ENCODE measurements around the gene ARIH2. TPM values are rescaled to one million over a fixed set of nuclear protein-coding genes. Genes with fewer than 3 reads are reported as not detected.

ARIH2 gene
- total and polyA plus RNA-seq, 9 of the 15 experiments (the other 6 are each of a cell fraction or from before 2014, with no cell fraction given) = 27.0 to 120 (median 108) TPM

DNA sequence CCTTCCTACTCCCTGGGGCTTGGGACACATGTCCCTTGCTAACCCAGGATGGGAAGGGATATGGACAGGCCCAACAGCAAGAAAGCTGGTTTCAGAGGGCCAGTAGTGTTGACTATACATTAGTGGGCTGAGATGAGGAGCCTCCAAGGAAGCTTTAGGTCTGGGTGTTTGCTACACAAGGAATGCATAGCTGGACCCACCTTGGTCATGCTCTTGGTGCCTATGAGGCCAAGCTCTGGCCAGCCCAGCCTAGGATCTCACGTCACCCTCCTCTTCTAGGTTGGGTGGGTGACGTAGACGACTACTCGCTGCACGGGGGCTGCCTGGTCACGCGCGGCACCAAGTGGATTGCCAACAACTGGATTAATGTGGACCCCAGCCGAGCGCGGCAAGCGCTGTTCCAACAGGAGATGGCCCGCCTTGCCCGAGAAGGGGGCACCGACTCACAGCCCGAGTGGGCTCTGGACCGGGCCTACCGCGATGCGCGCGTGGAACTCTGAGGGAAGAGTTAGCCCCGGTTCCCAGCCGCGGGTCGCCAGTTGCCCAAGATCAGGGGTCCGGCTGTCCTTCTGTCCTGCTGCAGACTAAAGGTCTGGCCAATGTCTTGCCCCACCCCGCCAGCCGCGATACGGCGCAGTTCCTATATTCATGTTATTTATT lies 87.9 kb downstream of the ARIH2 start (continued):
- TF ChIP-seq SAFB (IDR thresholded peaks at IDR 0.05; ENCODE audit: borderline replicate concordance, low read depth, low read length) (peak; percentile 35; the same call in 1 of the 2 replicates), FOXP1 (CRISPR knock-in tag; IDR thresholded peaks at IDR 0.05) (0 out of 2 replicates have a peak, but pooled peaks have one; percentile 2), SAFB2 (IDR thresholded peaks at IDR 0.05; ENCODE audit: borderline replicate concordance, low read depth, low read length, severe bottlenecking) (no peak), ZNF696 (CRISPR knock-in tag; conservative IDR thresholded peaks at IDR 0.05) (no peak), ZNF140 (CRISPR knock-in tag; IDR thresholded peaks at IDR 0.05) (no peak), NR1H2 (CRISPR knock-in tag; IDR thresholded peaks at IDR 0.05) (no peak), ZC3H8 (IDR thresholded peaks at IDR 0.05) (no peak), BCL6 (CRISPR knock-in tag; IDR thresholded peaks at IDR 0.05) (no peak), CBX8 (IDR thresholded peaks at IDR 0.05; ENCODE audit: borderline replicate concordance, extremely low read depth, low read depth, low read length, poor library complexity, severe bottlenecking) (no peak), ZNF197 (CRISPR knock-in tag; IDR thresholded peaks at IDR 0.05; ENCODE audit: low read depth) (no peak)
- TF ChIP-seq, protein P1, sequence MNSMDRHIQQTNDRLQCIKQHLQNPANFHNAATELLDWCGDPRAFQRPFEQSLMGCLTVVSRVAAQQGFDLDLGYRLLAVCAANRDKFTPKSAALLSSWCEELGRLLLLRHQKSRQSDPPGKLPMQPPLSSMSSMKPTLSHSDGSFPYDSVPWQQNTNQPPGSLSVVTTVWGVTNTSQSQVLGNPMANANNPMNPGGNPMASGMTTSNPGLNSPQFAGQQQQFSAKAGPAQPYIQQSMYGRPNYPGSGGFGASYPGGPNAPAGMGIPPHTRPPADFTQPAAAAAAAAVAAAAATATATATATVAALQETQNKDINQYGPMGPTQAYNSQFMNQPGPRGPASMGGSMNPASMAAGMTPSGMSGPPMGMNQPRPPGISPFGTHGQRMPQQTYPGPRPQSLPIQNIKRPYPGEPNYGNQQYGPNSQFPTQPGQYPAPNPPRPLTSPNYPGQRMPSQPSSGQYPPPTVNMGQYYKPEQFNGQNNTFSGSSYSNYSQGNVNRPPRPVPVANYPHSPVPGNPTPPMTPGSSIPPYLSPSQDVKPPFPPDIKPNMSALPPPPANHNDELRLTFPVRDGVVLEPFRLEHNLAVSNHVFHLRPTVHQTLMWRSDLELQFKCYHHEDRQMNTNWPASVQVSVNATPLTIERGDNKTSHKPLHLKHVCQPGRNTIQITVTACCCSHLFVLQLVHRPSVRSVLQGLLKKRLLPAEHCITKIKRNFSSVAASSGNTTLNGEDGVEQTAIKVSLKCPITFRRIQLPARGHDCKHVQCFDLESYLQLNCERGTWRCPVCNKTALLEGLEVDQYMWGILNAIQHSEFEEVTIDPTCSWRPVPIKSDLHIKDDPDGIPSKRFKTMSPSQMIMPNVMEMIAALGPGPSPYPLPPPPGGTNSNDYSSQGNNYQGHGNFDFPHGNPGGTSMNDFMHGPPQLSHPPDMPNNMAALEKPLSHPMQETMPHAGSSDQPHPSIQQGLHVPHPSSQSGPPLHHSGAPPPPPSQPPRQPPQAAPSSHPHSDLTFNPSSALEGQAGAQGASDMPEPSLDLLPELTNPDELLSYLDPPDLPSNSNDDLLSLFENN (IDR thresholded peaks at IDR 0.05; ENCODE audit: low read depth in 2 of 2, low read length in 2 of 2) = 0 out of 4 replicates have a peak, but pooled peaks of 1 of the 2 experiments have one; percentile 12
